HG02571 (cell line): ENCODE data around the gene NPLOC4.

Source experiments
- ATAC-seq: cut with Tn5 transposase; IDR thresholded peaks from one replicate; pipeline ENCODE4 v1.9.1; 2021; ENCODE audit warnings: mild to moderate bottlenecking, moderate library complexity; ENCODE audit not compliant: unreplicated experiment

NPLOC4 gene

DNA sequence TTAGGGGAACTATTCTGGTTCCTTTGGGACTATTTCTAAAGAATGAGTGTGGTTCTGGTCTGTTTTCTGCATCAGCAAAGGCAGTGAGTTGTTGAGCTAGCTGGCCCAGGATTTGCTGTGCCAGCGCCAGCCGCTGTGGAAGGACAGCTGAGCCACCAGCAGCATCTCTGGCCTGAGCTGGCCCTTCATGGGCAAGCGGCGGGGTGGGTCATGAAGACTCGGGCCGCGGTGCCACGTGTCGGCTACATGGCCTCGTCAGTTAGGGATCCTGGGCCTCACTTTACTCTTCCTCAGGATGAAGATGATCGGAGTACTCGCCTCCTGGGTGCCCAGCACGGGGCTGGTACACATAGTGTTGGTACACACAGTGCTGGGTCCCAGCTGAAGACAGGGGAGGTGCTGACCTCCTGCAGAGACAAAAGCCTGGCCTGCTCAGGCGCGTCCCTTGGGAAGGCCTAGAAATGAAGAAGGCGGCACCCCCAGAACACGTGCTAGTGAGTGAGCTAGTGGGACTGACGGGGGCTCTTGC, 66.9 kb downstream of the NPLOC4 start:
- no peak for ATAC-seq

DNA sequence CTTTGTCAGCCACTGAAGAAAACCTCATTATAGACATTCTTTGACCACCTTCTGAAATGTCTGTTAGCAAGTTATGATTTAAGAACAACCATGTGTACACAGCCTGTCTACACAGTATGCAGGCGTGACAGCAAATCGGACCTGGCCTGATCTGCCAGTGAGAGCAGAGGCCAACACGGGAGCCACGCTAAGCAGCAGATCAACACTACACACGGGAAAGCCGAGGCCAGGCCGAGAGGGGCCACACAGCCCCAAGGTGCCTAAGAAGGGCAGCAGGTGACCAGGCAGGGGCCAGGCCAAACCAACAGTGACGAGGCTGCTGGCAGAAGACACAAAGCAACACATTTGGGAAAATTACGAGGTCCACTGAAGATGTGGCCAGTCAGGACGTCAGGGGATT, 68.5 kb downstream of the NPLOC4 start:
- ATAC-seq, result no peak

DNA sequence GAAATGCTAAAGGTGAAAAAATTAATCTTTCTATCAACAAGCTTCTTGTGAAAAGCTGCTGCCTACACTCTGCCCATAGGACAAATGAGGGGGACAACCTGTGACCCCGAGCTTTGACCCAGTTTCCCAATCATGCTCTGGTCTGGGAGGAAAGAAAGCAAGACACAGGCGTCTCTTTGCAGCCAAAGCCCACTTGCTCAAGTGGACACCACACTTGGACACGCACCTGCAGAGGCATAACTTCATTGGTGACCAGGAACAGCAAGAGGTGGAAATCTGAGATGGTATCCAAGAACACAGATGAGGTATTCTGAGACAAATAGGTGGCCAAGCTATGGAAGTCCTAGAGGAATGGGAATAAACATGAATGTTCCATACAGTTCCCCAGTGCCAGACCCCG, 69.7 kb downstream of the NPLOC4 start:
- no peak for ATAC-seq

- ATAC-seq, result no peak
Observed at GRCh38 chr17:81566461-81567126, 70.3 kb downstream of the NPLOC4 start.

DNA sequence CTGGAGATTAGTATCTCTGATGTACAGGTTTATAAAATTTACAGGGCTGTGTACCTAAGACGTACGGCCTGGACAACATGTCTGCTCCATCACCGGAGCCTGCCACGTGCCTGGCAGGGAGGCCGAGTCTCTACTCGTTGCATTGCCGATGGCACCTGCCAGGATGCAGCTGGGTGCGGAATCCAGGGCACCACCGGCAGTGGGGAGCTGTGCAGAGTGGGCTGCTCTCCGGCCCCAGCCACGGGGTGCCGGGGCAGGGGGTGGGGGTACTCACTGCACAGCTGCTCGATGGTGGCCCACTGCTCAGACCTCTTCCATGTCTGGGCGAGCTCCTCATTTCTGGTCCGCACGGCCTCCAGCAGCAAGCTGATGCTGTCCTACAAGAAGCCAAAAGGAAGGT, 71.7 kb downstream of the NPLOC4 start:
- ATAC-seq, result no peak

GRCh38 chr17:81564778-81565177, 72.1 kb downstream of the NPLOC4 start:
- ATAC-seq, result no peak

- no peak for ATAC-seq
Observed at GRCh38 chr17:81563861-81564586, 72.9 kb downstream of the NPLOC4 start.

- ATAC-seq, result no peak
Observed at GRCh38 chr17:81561494-81561885, 75.4 kb downstream of the NPLOC4 start.

DNA sequence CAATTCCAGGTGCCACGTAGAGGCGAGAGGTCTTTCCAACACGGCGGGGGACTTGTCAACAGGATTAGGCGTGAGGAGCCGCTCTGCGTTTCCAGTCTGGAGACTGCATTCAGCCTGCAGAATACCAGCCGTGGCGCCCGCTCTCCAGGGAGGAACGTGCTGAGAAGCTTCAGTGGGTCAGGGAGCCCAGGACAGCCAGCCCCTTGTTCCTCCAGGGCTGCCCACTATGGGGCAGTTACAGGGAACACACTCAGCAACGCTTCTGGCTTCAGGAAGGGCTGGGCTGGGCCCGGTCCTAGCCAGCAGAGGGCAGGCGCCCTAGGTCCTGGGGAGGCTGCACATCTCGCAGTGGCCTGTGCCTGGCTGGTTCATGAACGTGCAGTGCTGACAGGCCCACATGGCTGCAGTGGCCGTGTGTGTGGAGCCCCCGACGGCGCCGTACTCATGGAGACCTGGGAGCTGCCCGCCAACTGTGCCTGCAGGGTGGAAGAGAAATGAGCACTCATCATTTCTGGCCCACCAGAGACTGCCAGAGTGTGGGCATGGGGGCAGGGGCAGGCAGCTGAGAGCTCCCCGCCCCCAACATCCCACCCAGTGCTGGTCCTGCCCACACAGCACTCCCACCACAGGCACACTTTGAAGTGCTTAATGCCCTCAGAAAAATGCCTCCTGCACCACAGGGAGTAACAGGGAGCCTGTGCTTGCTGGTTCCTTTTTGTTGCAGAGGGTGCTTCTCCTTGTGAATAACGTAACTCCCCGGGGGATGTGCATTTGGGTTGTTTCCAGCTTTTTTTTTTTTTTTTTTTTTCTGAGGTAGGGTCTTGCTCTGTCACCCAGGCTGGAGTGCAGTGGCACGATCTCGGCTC, 77.7 kb downstream of the NPLOC4 start:
- ATAC-seq, result no peak

- no peak for ATAC-seq
Observed at GRCh38 chr17:81558115-81558468, 78.8 kb downstream of the NPLOC4 start.

DNA sequence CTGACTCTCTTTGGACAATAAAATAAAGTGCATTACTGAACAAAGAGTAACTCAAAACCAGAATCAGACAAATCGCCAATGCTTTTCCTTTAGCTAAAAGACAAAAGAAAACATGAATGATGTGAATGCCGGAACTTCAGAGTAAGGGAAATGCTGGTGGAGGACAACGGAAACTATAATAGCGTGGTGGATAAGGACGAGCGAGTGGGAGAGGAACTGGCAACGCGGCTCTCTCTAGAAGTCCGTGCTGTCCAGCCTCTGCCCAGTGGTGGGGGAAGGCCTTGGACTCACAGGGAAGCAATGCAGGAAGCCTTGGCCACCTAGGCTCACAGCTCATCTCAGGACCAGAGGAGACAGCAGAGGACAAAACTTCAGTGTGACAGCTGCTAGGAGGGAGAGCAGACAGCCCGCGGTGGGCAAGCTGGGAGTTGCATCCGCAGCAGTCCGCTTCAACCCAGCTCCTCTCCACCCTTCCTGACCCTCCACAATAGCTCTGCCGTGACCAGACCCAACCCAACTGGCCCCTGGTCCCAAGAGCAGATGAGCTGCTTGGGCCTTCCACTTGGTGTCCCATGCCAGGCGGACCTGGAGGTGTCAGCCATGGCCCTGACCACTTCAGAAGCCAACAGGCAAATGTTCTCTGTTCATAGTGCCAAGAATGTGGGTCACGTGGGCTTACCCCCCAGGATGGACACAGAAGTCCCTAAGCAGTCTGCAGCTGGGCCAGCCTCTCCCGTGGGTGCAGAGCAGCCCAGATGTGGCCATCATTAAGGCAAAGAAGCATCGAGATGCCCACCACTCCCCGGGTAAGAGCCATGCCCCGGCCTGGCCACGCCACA, 79.4 kb downstream of the NPLOC4 start:
- no peak for ATAC-seq

- no peak for ATAC-seq
Observed at GRCh38 chr17:81556863-81557262, 80.0 kb downstream of the NPLOC4 start.

DNA sequence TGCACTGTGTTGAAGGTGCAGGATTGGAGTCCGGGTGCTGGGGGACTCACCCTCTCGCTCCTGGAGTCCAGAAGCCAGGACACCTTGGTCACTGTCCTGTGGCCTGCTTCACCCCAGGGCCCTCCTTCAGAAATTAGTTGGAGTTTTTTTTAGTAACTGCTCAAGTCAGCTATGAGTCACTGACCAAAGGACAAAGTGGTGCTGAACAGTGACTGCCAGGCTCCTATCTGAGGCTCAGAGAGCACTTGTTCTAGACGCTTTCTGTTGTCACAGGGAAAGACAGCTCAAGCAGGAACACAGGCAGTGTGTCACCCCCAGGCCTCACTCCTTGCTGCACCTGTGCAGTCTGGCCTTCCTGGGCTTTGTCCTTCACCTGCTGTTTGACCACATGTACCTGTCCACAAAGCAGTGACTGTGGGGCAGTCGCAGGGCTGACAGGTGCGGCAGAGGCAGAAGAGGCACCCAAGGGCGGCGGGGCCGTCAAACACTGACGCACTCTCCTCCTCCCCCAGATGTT, 80.7 kb downstream of the NPLOC4 start:
- no peak for ATAC-seq

DNA sequence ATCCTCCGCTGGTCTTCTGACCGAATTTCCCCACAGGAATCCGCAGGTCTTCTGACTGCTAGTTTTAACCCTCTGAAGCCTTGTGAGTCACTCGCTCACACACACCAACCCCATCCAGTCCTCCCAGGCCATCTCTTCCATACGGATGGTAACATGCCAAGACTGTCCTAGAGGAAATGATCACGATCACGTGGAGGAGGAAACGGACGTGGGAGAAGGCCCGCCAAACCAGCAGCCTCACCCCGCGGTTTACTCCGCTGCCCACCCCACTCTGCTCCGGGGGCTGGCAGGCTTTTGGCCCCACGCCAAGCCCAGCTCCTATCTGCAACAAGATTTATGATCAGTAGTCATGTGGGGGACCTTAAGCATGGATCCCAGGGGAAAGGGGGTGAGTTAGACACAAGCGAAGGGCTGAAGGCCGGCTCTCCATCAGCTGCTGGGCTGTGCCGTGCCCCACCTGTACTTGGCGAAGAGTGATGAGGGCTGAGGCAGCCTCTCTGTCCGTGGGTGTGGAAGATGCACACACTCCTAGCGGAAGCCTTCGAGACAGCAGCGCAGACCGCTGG, 83.2 kb downstream of the NPLOC4 start:
- no peak for ATAC-seq

DNA sequence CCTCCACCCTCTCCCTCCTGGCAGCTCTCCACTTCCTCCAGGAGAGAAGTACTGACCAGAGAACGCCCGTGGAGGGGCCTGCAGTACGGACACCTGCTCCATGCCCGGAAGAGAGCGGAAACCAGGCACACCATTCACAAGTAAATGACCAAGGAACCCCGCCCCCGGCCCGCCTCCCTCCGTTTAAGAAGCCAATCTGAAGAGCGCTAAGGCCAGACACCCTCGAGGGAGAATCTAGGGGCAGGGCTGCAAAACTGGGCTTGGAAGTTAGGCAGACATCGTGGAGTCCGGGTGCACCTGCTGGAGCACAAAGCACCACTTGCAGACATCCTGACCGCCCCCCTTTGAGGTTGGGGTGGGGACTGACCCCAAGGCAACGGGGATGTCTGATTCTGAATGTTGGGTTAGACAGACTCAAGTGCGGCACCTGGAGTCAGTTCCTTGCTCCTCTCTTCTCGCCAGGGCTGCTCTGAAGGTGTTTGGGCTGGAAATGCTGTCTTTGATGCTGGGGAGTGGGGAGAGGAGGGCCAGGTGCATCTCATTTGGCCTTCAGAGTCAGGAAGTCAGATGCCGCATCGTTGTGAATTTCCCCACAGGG, 83.8 kb downstream of the NPLOC4 start:
- ATAC-seq, result peak; percentile 39

DNA sequence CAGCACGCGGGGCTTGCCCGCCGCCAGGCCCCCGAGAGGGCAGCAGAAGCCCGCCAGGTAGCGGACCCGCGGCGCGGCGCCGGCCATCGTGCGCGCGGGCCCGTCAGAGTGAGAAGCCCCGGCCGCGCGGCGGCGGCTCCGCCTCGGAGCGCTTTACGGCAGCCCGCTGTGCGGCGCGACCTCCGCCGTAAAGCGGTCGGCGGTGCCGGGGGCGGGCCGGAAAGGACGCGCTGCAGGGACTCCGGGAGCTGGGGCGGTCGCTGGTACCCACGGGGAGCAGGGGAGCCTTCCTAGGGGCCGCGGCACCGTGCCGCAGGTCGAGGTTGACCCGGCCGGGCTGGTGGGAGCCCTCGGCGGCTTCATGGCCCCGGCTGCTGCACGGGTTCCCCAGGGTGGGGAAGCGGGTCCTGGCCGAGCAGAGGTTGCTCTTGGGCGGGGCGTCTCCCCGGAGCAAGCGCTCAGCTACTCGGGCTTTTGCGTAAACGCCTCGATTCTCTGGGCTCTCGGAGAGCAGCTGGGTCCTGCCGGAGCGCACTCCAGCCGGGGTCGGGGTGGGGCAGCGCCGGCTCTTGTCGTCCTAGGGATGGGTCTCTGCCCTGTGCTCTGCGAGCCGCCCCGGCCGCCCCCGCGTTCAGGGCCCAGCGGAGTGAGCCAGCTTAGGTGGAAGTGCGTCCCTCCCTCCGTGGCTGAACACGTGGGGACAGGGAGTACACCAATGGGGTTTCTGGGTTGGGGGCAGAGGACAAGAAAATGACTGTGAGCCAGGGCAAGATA, 84.5 kb downstream of the NPLOC4 start, which contains the start of gene FAAP100:
Gene FAAP100 (minus strand): TSS at position 110 of the 774 bp plus-strand sequence. CDS start 23 bp downstream, at position 87.
- peak; percentile 42 for ATAC-seq

- ATAC-seq, result peak; percentile 13
Observed at GRCh38 chr17:81551458-81552243, 85.3 kb downstream of the NPLOC4 start.
